Kidney (tissue), 14 donors: ENCODE results near the gene CBX5. TPM values are rescaled to one million over a fixed set of nuclear protein-coding genes. Genes with fewer than 3 reads are reported as not detected.
"Not testable (repeated sequence)": the region's sequence is repeated elsewhere in the genome, so short reads cannot be mapped to it uniquely, and the experiment has no call there.

Experiments used
- DNase-seq, 5 donors: peaks; one replicate each; pipeline ENCODE4 v3.0.0-alpha.2; 2013 to 2020
- FAIRE-seq: peaks from 2 replicates; lab custom pipeline; 2012; peaks lifted over from hg19 to GRCh38; lab: Jason Lieb, UNC
- H3K27ac ChIP-seq, 2 donors: one replicate each; pipeline ENCODE4 v1.7.0; 2013; ENCODE audit warnings: low read depth in 2 of 2, low read length in 2 of 2, inconsistent platforms in 1 of 2
- H3K27me3 ChIP-seq: one replicate; pipeline ENCODE4 v1.7.1; 2013; ENCODE audit warnings: low read length, inconsistent platforms; ENCODE audit not compliant: control insufficient read depth, insufficient read depth
- H3K36me3 ChIP-seq, 3 donors: one replicate each; pipeline versions ENCODE4 v1.7.0 to v1.7.1; 2013; ENCODE audit warnings: low read length in 3 of 3, control low read depth in 1 of 3, inconsistent platforms in 1 of 3; ENCODE audit not compliant: insufficient read depth in 3 of 3, control insufficient read depth in 2 of 3
- H3K4me1 ChIP-seq, 3 donors: one replicate each; pipeline versions ENCODE4 v1.7.0 to v1.7.1; 2013; ENCODE audit warnings: low read length in 3 of 3, inconsistent platforms in 1 of 3, low read depth in 1 of 3; ENCODE audit not compliant: control insufficient read depth in 2 of 3, insufficient read depth in 2 of 3
- H3K4me3 ChIP-seq, 3 donors: one replicate each; pipeline versions ENCODE4 v1.7.0 to v1.8.1; 2013; ENCODE audit warnings: low read length in 3 of 3, control low read depth in 1 of 3, inconsistent platforms in 1 of 3
- H3K9ac ChIP-seq, 3 donors: one replicate each; pipeline versions ENCODE4 v1.7.0 to v1.7.1; 2013; ENCODE audit warnings: low read length in 3 of 3, control low read depth in 1 of 3, inconsistent platforms in 1 of 3
- H3K9me3 ChIP-seq, 3 donors: one replicate each; pipeline versions ENCODE4 v1.7.0 to v1.7.1; 2013; ENCODE audit warnings: low read length in 3 of 3, control low read depth in 1 of 3, inconsistent platforms in 1 of 3; ENCODE audit not compliant: control insufficient read depth in 2 of 3, insufficient read depth in 1 of 3
- intact Hi-C: fragments of 100-400 bp; cut with DNase I; formaldehyde crosslinking; loops from one replicate; pipeline ENCODE4 v1.11.1; 2022
- polyA plus RNA-seq: library from polyadenylated mRNA; stranded (reverse); fragments of 350-450 nt; fragmentation: Illumina TruSeq; extraction: RNeasy Lipid Tissue Mini Kit (QIAGEN cat#74804); gene quantifications from one replicate; pipeline ENCODE4 v1.2.3, GENCODE V29; 2014; ENCODE audit warnings: low read depth, low replicate concordance; ENCODE audit not compliant: insufficient read depth
- total RNA-seq: library from RNA; stranded (reverse); fragmentation: NEBNext Ultra II Directional; extraction: Animal tissue kit (Norgen Biotek cat#: 25700); gene quantifications from one replicate; pipeline ENCODE4 v1.2.1, GENCODE V29; 2021
- TF ChIP-seq, protein P1 (sequence below): IDR thresholded peaks from 3 replicates; pipeline ENCODE4 v1.5.1; 2012; ENCODE audit warnings: mild to moderate bottlenecking, moderate library complexity, borderline replicate concordance; ENCODE audit not compliant: insufficient read depth; ENCODE audit errors: extremely low read depth
- donor health status: control.
- donor health status: control.
- donor health status: control.
- donor health status: control.
- donor health status: control.
- donor health status: DM: yes; HTN: yes; CAD: no.
- donor health status: Normal renal cell carcinoma (clear cell type).

The CBX5 gene
- total and polyA plus RNA-seq, 2 donors from 2014 or later = 15.0 to 112 TPM

DNA sequence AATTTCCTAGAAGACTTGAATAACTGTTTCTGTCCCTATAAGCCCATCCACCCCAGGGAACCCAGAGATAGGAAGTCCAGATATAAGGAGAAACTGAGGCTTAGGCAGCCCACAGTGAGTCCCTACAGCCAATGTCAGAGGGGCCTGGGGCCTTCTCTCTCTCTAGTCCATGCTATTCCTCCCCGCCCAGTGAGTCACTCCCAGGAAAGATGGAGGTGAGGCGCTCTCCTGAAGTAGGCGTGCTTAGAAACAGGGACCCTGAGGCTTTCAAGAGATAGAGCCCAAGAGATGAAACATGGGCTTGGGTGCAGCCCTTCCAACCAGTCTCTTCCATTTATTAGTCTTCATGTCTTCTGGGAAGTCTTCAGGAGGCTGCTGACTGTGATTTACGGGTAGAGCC lies 88.8 kb downstream of the CBX5 start:
- H3K36me3 ChIP-seq = peaks cover 0 to 5% (median 0%) of the 10 kb centered on the region in 3 donors
- no peak overlapping the region for H3K9ac ChIP-seq
- no peaks in the 10 kb centered on the region for H3K27me3 ChIP-seq
- peaks cover 0 to 9% (median 5%) of the 10 kb centered on the region in 3 donors for H3K4me1 ChIP-seq
- H3K27ac ChIP-seq = no peak overlapping the region
- DNase-seq (no peak), FAIRE-seq (no peak)
- H3K9me3 ChIP-seq = no peaks in the 10 kb centered on the region
- H3K4me3 ChIP-seq = no peak overlapping the region
- TF ChIP-seq, protein P1, sequence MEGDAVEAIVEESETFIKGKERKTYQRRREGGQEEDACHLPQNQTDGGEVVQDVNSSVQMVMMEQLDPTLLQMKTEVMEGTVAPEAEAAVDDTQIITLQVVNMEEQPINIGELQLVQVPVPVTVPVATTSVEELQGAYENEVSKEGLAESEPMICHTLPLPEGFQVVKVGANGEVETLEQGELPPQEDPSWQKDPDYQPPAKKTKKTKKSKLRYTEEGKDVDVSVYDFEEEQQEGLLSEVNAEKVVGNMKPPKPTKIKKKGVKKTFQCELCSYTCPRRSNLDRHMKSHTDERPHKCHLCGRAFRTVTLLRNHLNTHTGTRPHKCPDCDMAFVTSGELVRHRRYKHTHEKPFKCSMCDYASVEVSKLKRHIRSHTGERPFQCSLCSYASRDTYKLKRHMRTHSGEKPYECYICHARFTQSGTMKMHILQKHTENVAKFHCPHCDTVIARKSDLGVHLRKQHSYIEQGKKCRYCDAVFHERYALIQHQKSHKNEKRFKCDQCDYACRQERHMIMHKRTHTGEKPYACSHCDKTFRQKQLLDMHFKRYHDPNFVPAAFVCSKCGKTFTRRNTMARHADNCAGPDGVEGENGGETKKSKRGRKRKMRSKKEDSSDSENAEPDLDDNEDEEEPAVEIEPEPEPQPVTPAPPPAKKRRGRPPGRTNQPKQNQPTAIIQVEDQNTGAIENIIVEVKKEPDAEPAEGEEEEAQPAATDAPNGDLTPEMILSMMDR = no peak
- intact Hi-C loops = loop anchor here (5.0 kb wide), 1 partner anchor 164 kb away; the partner anchor contains the start of gene HOXC6

DNA sequence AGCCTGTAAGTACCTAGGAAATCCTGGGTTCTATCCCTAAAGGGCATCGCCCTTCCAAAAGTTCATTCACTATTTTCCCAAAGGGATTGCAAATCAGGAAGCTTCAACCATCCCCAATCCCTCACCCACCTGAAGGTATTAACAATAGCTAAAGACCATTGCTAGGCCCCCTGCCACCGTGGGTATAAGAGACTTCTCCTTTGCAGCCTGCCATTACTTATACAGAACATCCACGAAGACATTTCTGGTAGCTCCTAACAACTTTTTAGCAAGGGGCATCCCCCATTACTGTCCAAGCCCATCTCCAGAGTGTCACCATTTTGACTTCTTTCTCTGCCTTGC lies 90.8 kb downstream of the CBX5 start:
- no peaks in the 10 kb centered on the region for H3K9me3 ChIP-seq
- H3K4me1 ChIP-seq = peaks cover 0 to 9% (median 0%) of the 10 kb centered on the region in 3 donors
- H3K27me3 ChIP-seq = no peaks in the 10 kb centered on the region
- H3K9ac ChIP-seq = no peak overlapping the region
- intact Hi-C loops = no loop called here
- DNase-seq = no peak
- no peak overlapping the region for H3K27ac ChIP-seq
- peak overlapping the region in 2 of 3 donors; percentile 54 to 78 for H3K4me3 ChIP-seq
- TF ChIP-seq, protein P1 = no peak
- FAIRE-seq = no peak
- H3K36me3 ChIP-seq = peaks cover 0 to 5% (median 0%) of the 10 kb centered on the region in 3 donors

DNA sequence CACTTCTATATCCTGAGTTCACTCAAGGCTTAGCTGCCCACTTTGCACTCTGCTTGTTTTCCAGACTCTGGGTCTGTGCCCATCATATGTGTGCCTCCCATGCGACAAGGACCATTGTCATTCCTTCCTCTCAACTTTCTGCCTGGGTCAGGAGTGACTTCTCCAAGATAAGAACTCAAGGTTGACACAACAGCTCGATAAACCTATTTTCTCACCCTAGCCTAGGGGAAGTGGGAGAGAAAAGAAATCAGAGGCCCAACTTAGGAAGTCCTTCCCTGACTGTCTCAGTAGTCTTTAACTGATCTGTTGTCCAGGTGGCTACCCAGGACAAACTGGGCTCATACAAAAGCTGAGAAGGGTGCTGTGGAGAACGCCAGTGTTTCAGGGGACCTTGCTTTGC lies 92.8 kb downstream of the CBX5 start:
- Histone ChIP-seq H3K4me1 (peaks cover 0 to 9% (median 0%) of the 10 kb centered on the region in 3 donors), H3K36me3 (peaks cover 0 to 5% (median 0%) of the 10 kb centered on the region in 3 donors), H3K27ac (no peak overlapping the region), H3K9me3 (no peaks in the 10 kb centered on the region), H3K9ac (no peak overlapping the region), H3K27me3 (no peaks in the 10 kb centered on the region), H3K4me3 (no peak overlapping the region)
- FAIRE-seq = no peak
- no peak for DNase-seq
- TF ChIP-seq, protein P1 = no peak
- intact Hi-C loops = no loop called here

DNA sequence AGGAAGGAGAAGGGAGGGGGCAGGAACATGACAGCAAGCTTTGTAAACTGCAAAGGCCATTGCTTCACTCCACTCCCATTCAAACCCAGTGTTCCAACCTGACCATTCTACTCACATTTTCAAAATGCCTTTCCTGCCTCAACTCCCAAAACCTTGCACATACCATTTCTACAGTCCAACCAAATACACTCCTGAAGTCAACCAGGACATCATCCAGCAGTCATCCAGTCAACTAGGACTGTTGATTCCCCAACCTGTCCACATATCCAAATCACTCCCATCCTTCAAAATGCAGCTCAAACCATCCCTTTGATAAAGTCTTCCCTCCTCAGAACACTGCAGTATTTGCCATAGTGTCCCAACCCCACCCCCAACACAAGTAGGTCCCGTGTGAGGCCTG lies 94.0 kb downstream of the CBX5 start:
- FAIRE-seq = no peak
- no peak overlapping the region for H3K9ac ChIP-seq
- no peaks in the 10 kb centered on the region for H3K27me3 ChIP-seq
- no peak for DNase-seq
- TF ChIP-seq, protein P1 = no peak
- H3K9me3 ChIP-seq = no peaks in the 10 kb centered on the region
- no peak overlapping the region for H3K4me3 ChIP-seq
- intact Hi-C loops = no loop called here
- peaks cover 0 to 6% (median 0%) of the 10 kb centered on the region in 3 donors for H3K4me1 ChIP-seq
- H3K27ac ChIP-seq = no peak overlapping the region
- H3K36me3 ChIP-seq = peaks cover 0 to 5% (median 3%) of the 10 kb centered on the region in 3 donors

DNA sequence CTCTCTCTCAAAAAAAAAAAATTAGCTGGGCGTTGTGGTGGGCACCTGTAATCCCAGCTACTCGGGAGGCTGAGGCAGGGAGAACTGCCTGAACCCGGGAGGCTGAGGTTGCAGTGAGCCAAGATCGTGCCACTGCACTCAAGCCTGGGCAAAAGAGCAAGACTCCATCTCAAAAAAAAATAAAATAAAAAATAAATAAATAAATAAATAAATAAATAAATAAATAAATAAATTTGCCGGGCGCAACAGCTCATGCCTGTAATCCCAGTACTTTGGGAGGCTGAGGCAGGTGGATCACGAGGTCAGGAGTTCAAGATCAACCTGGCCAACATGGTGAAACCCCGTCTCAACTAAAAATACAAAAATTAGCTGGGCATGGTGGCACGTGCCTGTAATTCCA lies 94.6 kb downstream of the CBX5 start:
- DNase-seq, H3K27ac ChIP-seq, H3K4me3 ChIP-seq, H3K9ac ChIP-seq, H3K9me3 ChIP-seq, intact Hi-C loops, H3K4me1 ChIP-seq, H3K27me3 ChIP-seq, H3K36me3 ChIP-seq, FAIRE-seq: not testable (repeated sequence)
